ENCODE results near the gene RTN4IP1. TPM values are rescaled to one million over a fixed set of nuclear protein-coding genes. Genes with fewer than 3 reads are reported as not detected.

Gene RTN4IP1
- total and polyA plus RNA-seq, 9 of the 15 experiments (the other 6 are each of a cell fraction or from before 2014, with no cell fraction given) = 17.9 to 46.0 (median 22.2) TPM

DNA sequence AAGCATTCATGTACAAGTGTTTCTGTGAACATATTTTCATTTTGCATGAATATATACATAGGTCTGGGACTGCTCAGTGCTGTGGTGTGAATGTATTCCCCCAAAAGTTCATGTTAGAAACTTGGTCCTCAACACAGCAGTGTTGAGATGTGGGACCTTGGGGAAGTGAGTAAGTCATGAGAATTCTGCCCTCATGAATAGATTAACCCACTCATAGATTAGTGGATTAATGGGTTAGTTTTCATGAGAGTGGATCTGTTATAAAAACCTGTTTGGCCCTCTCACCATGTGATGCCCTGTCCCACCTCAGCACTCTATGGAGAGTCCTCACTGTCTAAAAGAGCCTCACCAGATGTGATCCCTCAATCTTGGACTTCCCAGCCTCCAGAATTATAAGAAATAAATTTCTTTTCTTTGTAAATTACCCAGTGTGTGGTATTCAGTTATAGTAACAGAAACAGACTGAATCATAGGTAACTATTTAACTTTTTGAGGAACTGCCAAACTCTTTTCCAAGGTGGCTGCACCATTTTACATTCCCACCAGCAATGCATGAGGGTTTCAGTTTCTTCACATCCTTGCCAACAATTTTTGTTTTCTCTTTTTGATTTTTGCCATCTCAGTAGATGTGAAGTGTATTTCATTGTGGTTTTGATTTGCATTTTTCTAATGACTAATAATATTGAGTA is 45.4 kb upstream of the RTN4IP1 start:
- ChIA-PET CTCF (ENCODE audit: low intra/inter-chr PET ratio) (no interaction called here), POLR2A (no interaction called here)
- Histone ChIP-seq H3K9me1 (ENCODE audit: control insufficient read depth, insufficient read depth, low read length) (no peaks in the 10 kb centered on the region), H2AFZ (ENCODE audit: low read depth, low read length) (no peak overlapping the region), H3K79me2 (ENCODE audit: control insufficient read depth, insufficient read depth, low read length) (no peaks in the 10 kb centered on the region), H3K9me3 (replicated peaks; ENCODE audit: control insufficient read depth, insufficient read depth, low read depth, low read length) (no peaks in the 10 kb centered on the region), H4K20me1 (replicated peaks; ENCODE audit: control insufficient read depth, insufficient read depth, low read length) (no peaks in the 10 kb centered on the region), H3K36me3 (ENCODE audit: control insufficient read depth, insufficient read depth, low read length) (no peaks in the 10 kb centered on the region), H3K4me1 (replicated peaks in 1 of 2; ENCODE audit: control insufficient read depth in 2 of 2, insufficient read depth in 2 of 2, low read length in 2 of 2) (no peaks in the 10 kb centered on the region), H3K27ac (ENCODE audit: extremely low read depth, low read depth, low read length) (no peak overlapping the region), H3K9ac (ENCODE audit: insufficient read depth in 1 of 2, low read depth in 2 of 2, low read length in 2 of 2) (no peak overlapping the region), H3K27me3 (ENCODE audit: control insufficient read depth in 2 of 2, insufficient read depth in 2 of 2, low read length in 2 of 2) (no peaks in the 10 kb centered on the region), H3K4me2 (ENCODE audit: insufficient read depth, low read length) (no peak overlapping the region), H3K4me3 (no peak overlapping the region)
- no TSS peak for BruUV-seq (replicated peaks)
- TF ChIP-seq ZNF23 (CRISPR knock-in tag; IDR thresholded peaks at IDR 0.05) (no peak), OTX1 (CRISPR knock-in tag; IDR thresholded peaks at IDR 0.05) (no peak)
- intact Hi-C loops (cut with micrococcal nuclease) = no loop called here
- DNase-seq (ENCODE audit: extremely low read depth in 1 of 4, low spot score in 3 of 4) = no peak
- in situ Hi-C loops (cut with MboI) = no loop called here
- ATAC-seq = no peak
- FAIRE-seq = no peak

DNA sequence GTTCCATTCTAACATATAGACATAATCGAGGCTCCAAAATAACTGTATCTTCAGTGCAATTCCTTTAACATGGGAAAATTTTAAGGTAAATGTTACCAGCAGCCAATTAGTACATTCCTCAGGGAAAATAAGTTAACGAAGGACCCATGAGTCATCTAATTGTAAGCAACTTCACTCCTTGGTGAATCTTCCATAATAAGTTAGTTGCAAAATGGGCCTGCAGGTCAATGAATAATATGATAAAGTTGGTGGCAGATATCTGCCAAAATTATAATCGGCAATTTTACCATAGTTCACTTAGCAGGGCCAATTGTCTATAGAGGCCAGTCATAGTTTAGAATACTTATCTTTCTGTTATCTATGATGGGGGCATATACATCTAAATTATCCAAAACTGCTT is 42.4 kb upstream of the RTN4IP1 start:
- Histone ChIP-seq H4K20me1 (replicated peaks; ENCODE audit: control insufficient read depth, insufficient read depth, low read length) (no peaks in the 10 kb centered on the region), H3K4me1 (replicated peaks in 1 of 2; ENCODE audit: control insufficient read depth in 2 of 2, insufficient read depth in 2 of 2, low read length in 2 of 2) (no peaks in the 10 kb centered on the region), H3K9me3 (replicated peaks; ENCODE audit: control insufficient read depth, insufficient read depth, low read depth, low read length) (no peaks in the 10 kb centered on the region), H3K79me2 (ENCODE audit: control insufficient read depth, insufficient read depth, low read length) (no peaks in the 10 kb centered on the region), H3K27ac (ENCODE audit: extremely low read depth, low read depth, low read length) (no peak overlapping the region), H3K27me3 (ENCODE audit: control insufficient read depth in 2 of 2, insufficient read depth in 2 of 2, low read length in 2 of 2) (no peaks in the 10 kb centered on the region), H3K4me2 (ENCODE audit: insufficient read depth, low read length) (no peak overlapping the region), H3K36me3 (ENCODE audit: control insufficient read depth, insufficient read depth, low read length) (peaks cover 4% of the 10 kb centered on the region; the same call in 2 of the 3 replicates), H3K9ac (ENCODE audit: insufficient read depth in 1 of 2, low read depth in 2 of 2, low read length in 2 of 2) (no peak overlapping the region), H3K9me1 (ENCODE audit: control insufficient read depth, insufficient read depth, low read length) (no peaks in the 10 kb centered on the region), H3K4me3 (no peak overlapping the region), H2AFZ (ENCODE audit: low read depth, low read length) (no peak overlapping the region)
- DNase-seq (ENCODE audit: extremely low read depth in 1 of 4, low spot score in 3 of 4) = no peak
- WGBS (ENCODE audit: insufficient coverage, low coverage, missing lambda C conversion rate) = 54% methylated on average over 3 of the region's 3 CpGs
- no peak for ATAC-seq
- no TSS peak for BruUV-seq (replicated peaks)
- no peak for FAIRE-seq
- in situ Hi-C loops (cut with MboI) = no loop called here
- ChIA-PET POLR2A (no interaction called here), CTCF (ENCODE audit: low intra/inter-chr PET ratio) (no interaction called here)
- intact Hi-C loops (cut with micrococcal nuclease) = no loop called here
- TF ChIP-seq, protein P1, sequence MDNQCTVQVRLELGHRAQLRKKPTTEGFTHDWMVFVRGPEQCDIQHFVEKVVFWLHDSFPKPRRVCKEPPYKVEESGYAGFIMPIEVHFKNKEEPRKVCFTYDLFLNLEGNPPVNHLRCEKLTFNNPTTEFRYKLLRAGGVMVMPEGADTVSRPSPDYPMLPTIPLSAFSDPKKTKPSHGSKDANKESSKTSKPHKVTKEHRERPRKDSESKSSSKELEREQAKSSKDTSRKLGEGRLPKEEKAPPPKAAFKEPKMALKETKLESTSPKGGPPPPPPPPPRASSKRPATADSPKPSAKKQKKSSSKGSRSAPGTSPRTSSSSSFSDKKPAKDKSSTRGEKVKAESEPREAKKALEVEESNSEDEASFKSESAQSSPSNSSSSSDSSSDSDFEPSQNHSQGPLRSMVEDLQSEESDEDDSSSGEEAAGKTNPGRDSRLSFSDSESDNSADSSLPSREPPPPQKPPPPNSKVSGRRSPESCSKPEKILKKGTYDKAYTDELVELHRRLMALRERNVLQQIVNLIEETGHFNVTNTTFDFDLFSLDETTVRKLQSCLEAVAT (IDR thresholded peaks at IDR 0.05) = no peak
- TF ChIP-seq TARDBP (IDR thresholded peaks at IDR 0.05) = no peak
- TF ChIP-seq ZNF121 (CRISPR knock-in tag; conservative IDR thresholded peaks at IDR 0.05) = no peak
- no peak for TF ChIP-seq RUNX1 (IDR thresholded peaks at IDR 0.05; ENCODE audit: low read depth)
- TF ChIP-seq NFE2 (IDR thresholded peaks at IDR 0.05; ENCODE audit: low read depth) = no peak
- TF ChIP-seq, protein P2, sequence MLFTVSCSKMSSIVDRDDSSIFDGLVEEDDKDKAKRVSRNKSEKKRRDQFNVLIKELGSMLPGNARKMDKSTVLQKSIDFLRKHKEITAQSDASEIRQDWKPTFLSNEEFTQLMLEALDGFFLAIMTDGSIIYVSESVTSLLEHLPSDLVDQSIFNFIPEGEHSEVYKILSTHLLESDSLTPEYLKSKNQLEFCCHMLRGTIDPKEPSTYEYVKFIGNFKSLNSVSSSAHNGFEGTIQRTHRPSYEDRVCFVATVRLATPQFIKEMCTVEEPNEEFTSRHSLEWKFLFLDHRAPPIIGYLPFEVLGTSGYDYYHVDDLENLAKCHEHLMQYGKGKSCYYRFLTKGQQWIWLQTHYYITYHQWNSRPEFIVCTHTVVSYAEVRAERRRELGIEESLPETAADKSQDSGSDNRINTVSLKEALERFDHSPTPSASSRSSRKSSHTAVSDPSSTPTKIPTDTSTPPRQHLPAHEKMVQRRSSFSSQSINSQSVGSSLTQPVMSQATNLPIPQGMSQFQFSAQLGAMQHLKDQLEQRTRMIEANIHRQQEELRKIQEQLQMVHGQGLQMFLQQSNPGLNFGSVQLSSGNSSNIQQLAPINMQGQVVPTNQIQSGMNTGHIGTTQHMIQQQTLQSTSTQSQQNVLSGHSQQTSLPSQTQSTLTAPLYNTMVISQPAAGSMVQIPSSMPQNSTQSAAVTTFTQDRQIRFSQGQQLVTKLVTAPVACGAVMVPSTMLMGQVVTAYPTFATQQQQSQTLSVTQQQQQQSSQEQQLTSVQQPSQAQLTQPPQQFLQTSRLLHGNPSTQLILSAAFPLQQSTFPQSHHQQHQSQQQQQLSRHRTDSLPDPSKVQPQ (CRISPR knock-in tag; IDR thresholded peaks at IDR 0.05; ENCODE audit: borderline replicate concordance) = no peak
- TF ChIP-seq, protein P3, sequence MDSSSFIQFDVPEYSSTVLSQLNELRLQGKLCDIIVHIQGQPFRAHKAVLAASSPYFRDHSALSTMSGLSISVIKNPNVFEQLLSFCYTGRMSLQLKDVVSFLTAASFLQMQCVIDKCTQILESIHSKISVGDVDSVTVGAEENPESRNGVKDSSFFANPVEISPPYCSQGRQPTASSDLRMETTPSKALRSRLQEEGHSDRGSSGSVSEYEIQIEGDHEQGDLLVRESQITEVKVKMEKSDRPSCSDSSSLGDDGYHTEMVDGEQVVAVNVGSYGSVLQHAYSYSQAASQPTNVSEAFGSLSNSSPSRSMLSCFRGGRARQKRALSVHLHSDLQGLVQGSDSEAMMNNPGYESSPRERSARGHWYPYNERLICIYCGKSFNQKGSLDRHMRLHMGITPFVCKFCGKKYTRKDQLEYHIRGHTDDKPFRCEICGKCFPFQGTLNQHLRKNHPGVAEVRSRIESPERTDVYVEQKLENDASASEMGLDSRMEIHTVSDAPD (CRISPR knock-in tag; IDR thresholded peaks at IDR 0.05) = no peak
- TF ChIP-seq RBM25 (IDR thresholded peaks at IDR 0.05; ENCODE audit: low read depth, low read length, severe bottlenecking) = no peak
- TF ChIP-seq ZNF668 (CRISPR knock-in tag; IDR thresholded peaks at IDR 0.05) = no peak

Measured in K562 (cell line).